Measurements from ENCODE around the gene BCL6. TPM values are rescaled to one million over a fixed set of nuclear protein-coding genes. Genes with fewer than 3 reads are reported as not detected.

The BCL6 gene
- total RNA-seq, 6 donors from 2014 or later = 80.4 to 268 (median 119) TPM

GRCh38 chr3:187789872-187790271 lies 44.6 kb upstream of the BCL6 start:
- H3K36me3 ChIP-seq = no peaks in the 10 kb centered on the region
- ATAC-seq (ENCODE audit: low FRiP score in 2 of 2) (no peak), DNase-seq (no peak)
- no peaks in the 10 kb centered on the region for H3K27me3 ChIP-seq
- TF ChIP-seq, protein P1, sequence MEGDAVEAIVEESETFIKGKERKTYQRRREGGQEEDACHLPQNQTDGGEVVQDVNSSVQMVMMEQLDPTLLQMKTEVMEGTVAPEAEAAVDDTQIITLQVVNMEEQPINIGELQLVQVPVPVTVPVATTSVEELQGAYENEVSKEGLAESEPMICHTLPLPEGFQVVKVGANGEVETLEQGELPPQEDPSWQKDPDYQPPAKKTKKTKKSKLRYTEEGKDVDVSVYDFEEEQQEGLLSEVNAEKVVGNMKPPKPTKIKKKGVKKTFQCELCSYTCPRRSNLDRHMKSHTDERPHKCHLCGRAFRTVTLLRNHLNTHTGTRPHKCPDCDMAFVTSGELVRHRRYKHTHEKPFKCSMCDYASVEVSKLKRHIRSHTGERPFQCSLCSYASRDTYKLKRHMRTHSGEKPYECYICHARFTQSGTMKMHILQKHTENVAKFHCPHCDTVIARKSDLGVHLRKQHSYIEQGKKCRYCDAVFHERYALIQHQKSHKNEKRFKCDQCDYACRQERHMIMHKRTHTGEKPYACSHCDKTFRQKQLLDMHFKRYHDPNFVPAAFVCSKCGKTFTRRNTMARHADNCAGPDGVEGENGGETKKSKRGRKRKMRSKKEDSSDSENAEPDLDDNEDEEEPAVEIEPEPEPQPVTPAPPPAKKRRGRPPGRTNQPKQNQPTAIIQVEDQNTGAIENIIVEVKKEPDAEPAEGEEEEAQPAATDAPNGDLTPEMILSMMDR (IDR thresholded peaks at IDR 0.05) = no peak
- TF ChIP-seq POLR2A (IDR thresholded peaks at IDR 0.05) (no peak), EP300 (IDR thresholded peaks at IDR 0.05) (no peak), POLR2AphosphoS5 (IDR thresholded peaks at IDR 0.05) (no peak)
- no peak overlapping the region for H3K4me3 ChIP-seq
- no peak overlapping the region for H3K27ac ChIP-seq
- 57 to 61% methylated on average over 2 to 3 of the region's 3 CpGs for WGBS, 2 donors
- H3K4me1 ChIP-seq = no peaks in the 10 kb centered on the region
- H3K9me3 ChIP-seq = no peaks in the 10 kb centered on the region

DNA sequence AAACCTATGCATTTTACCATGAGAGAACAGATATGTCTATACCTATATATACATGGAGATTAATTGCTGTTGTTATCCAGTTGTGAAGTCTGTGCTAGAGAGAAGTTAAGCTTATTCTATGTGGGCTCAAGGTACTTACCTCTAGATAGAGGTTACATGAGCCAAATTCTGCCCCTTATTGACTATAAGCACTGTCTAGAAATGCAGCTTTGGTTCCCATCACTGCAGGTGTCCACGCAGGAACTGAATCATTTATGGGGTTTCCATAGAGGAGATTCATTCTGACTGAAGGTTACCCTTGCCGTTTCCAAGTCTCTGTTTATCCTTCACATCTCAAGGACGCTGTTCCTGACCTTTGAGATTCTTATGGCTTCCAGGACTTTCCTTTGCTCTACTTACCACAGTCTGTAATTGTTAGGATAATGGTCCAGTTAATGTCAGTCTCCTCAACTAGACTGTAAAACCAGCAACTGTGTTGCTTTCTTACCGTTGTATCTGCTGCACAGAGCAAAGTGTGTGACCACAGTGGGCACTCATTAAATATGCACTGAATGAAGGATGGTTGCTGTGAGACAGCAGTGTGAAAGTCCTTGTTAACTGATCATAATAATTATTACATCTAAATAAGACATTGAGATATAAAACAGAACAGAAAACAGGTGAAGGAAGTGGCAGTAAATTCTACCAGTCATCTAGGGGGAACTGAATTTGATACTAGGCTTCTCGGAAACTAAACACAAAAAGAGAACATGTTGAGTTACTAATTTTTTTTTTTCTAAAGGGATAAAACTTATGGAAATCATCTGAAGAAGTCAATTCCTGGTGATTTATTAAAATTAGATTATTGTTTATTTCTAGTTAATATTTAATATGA lies 44.0 kb upstream of the BCL6 start:
- TF ChIP-seq, protein P1 (IDR thresholded peaks at IDR 0.05) = no peak
- TF ChIP-seq POLR2A (IDR thresholded peaks at IDR 0.05) (no peak), POLR2AphosphoS5 (IDR thresholded peaks at IDR 0.05) (no peak), EP300 (IDR thresholded peaks at IDR 0.05) (no peak)
- Histone ChIP-seq H3K4me3 (no peak overlapping the region), H3K4me1 (no peaks in the 10 kb centered on the region), H3K36me3 (no peaks in the 10 kb centered on the region), H3K9me3 (no peaks in the 10 kb centered on the region), H3K27ac (no peak overlapping the region), H3K27me3 (no peaks in the 10 kb centered on the region)
- no peak for DNase-seq
- no peak for ATAC-seq (ENCODE audit: low FRiP score in 2 of 2)
- 59 to 67% methylated on average over 5 of the region's 5 CpGs for WGBS, 2 donors

GRCh38 chr3:187783098-187783497 lies 37.8 kb upstream of the BCL6 start:
- H3K4me3 ChIP-seq = no peak overlapping the region
- H3K36me3 ChIP-seq = no peaks in the 10 kb centered on the region
- peak; percentile 35 to 80 for ATAC-seq (ENCODE audit: low FRiP score in 2 of 2)
- H3K27ac ChIP-seq = no peak overlapping the region
- no peaks in the 10 kb centered on the region for H3K27me3 ChIP-seq
- DNase-seq = peak in 1 of 2 donors; percentile 75
- H3K4me1 ChIP-seq = no peaks in the 10 kb centered on the region
- no peaks in the 10 kb centered on the region for H3K9me3 ChIP-seq
- 10 to 26% methylated on average over 2 of the region's 2 CpGs for WGBS, 2 donors
- TF ChIP-seq, protein P1 (IDR thresholded peaks at IDR 0.05) = no peak
- no peak for TF ChIP-seq POLR2AphosphoS5 (IDR thresholded peaks at IDR 0.05)
- TF ChIP-seq POLR2A (IDR thresholded peaks at IDR 0.05) = no peak
- no peak for TF ChIP-seq EP300 (IDR thresholded peaks at IDR 0.05)

- no peak for ATAC-seq (ENCODE audit: low FRiP score in 2 of 2)
- Histone ChIP-seq H3K4me3 (no peak overlapping the region), H3K36me3 (no peaks in the 10 kb centered on the region), H3K4me1 (peaks cover 0 to 4% (median 0%) of the 10 kb centered on the region in 4 donors), H3K27ac (no peak overlapping the region), H3K9me3 (no peaks in the 10 kb centered on the region), H3K27me3 (no peaks in the 10 kb centered on the region)
- 85 to 90% methylated on average over 3 of the region's 3 CpGs for WGBS, 2 donors
- DNase-seq = no peak
- TF ChIP-seq EP300 (IDR thresholded peaks at IDR 0.05) (no peak), POLR2AphosphoS5 (IDR thresholded peaks at IDR 0.05) (no peak), POLR2A (IDR thresholded peaks at IDR 0.05) (no peak)
- TF ChIP-seq, protein P1 (IDR thresholded peaks at IDR 0.05) = no peak
Observed at GRCh38 chr3:187782006-187782405, 36.7 kb upstream of the BCL6 start.
